HG03025 (cell line): Measurements from ENCODE around the gene MON2.
"Not testable (repeated sequence)": the region's sequence is repeated elsewhere in the genome, so short reads cannot be mapped to it uniquely, and the experiment has no call there.

Experiments used
- ATAC-seq: cut with Tn5 transposase; IDR thresholded peaks from one replicate; pipeline ENCODE4 v1.9.1; 2021; ENCODE audit warnings: mild to moderate bottlenecking, moderate library complexity; ENCODE audit not compliant: unreplicated experiment, low FRiP score

Gene MON2

DNA sequence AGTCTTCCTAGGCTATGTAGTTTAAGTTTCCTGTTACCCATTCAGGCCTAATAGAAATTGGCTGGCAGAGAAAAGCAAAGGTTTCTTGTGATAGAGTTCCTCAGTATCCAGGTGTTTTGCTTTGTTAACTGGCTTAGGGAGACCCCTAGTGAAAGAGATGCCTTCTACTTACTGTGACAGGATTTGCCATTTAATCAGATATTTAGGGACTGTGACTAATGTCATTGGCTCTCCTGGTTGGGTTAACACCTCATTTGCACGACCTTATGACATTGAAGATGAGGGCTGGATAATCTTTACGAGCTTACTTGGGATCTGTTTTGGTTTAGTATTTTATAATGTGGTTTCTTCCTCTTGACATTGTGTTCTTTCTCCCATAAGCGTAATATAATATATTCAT, 5.8 kb downstream of the MON2 start:
- ATAC-seq, result no peak

GRCh38 chr12:62481843-62482540, 15.4 kb downstream of the MON2 start:
- ATAC-seq, result peak; percentile 49

DNA sequence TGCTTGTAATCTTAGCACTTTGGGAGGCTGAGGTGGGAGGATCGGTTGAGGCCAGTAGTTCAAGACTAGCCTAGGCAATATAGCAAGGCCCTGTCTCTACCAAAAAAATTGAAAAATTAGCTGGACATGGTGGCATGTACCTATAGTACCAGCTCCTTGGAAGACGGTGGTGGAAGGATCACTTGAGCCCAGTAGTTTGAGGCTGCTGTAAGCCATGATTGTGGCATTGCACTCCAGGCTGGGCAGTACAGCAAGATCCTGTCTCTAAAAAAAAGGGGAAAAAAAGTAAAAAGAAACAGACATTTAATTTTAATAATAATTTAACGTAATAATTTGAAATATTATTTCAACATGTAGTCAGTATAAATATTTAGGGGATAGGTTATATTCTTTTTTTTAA, 16.1 kb downstream of the MON2 start:
- no peak for ATAC-seq

DNA sequence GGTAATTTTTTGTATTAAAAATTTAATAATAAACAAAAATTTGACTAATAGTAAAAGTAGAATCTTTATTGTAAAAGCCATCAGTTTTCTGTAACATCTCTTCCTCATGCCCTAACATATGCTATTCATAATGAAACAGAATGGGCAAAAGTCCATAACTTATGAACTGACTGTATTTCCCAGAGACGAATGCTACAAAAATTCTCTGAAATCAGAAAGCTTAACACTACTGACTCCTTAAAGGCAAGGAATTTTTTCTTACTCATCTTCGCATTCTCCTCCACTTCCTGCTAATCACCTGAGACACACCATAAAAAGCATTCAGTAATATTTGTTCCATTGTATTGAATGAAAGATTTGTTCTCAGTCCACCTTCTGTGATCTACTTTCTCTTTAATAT, 17.6 kb downstream of the MON2 start:
- no peak for ATAC-seq

- ATAC-seq, result no peak
Measured at GRCh38 chr12:62505786-62506185, 39.2 kb downstream of the MON2 start.

- ATAC-seq, result no peak
Measured at GRCh38 chr12:62512901-62513300, 46.3 kb downstream of the MON2 start.

GRCh38 chr12:62514080-62514479, 47.5 kb downstream of the MON2 start:
- ATAC-seq, result not testable (repeated sequence)

- no peak for ATAC-seq
Measured at GRCh38 chr12:62516927-62517326, 50.3 kb downstream of the MON2 start.

DNA sequence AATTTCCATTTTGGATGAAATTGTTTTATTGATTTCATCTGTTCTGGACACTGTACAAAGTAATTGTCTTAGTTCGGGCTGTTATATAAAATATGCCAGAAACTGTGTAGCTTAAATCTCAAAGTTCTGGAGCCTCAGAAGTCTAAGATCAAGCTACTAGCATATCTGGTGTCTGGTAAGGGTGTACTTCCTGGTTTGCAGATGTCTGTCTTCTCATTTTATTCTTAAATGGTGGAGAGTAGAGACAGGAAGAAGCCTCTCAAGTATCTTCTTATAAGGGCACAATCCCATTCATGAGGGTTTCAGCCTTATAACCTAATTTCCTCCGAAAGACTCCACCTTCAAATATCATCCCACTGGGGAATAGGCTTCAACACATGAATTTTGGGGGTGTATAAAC, 51.3 kb downstream of the MON2 start:
- no peak for ATAC-seq

DNA sequence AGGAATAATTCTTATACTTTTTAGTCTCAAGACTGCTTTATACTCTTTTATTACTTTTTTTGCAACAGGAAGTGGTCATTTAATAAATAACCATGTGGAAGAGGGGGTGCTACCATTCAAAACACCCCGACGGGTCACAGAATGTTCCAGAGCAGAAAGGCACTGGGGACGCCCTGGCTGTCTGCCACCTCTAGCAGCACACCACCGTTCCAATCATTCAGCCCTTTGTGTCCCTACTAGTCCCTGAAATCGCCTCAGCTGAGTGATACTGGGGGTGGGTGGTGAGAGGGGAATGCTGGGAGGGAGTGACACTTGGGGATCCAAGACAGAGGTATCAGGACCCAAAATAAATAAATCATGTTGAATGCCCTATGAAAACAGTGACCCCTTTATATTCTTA, 52.4 kb downstream of the MON2 start:
- no peak for ATAC-seq

DNA sequence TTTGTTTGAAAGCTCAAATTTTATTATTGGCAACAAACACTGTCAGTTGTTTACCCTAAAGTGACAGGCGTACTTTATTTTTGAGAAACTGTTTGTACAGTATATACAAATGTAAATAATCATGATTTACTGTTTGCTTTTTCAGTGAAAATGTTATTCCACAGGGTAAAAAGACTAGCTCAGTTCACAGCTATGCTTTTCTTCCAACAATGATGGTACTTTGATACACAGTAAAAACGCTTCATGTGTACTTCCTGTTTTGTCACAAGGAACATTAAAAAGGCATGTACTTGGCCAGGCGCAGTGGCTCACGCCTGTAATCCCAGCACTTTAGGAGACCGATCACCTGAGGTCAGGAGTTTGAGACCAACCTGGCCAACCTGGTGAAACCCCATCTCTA, 53.7 kb downstream of the MON2 start:
- ATAC-seq, result no peak

- ATAC-seq, result no peak
Measured at GRCh38 chr12:62522984-62523383, 56.4 kb downstream of the MON2 start.

GRCh38 chr12:62523619-62524018, 57.0 kb downstream of the MON2 start:
- ATAC-seq, result no peak

GRCh38 chr12:62525271-62525670, 58.6 kb downstream of the MON2 start:
- ATAC-seq, result no peak

- no peak for ATAC-seq
Measured at GRCh38 chr12:62530596-62530995, 64.0 kb downstream of the MON2 start.

GRCh38 chr12:62532333-62532732, 65.7 kb downstream of the MON2 start:
- no peak for ATAC-seq

- no peak for ATAC-seq
Measured at GRCh38 chr12:62533087-62533754, 66.6 kb downstream of the MON2 start.

DNA sequence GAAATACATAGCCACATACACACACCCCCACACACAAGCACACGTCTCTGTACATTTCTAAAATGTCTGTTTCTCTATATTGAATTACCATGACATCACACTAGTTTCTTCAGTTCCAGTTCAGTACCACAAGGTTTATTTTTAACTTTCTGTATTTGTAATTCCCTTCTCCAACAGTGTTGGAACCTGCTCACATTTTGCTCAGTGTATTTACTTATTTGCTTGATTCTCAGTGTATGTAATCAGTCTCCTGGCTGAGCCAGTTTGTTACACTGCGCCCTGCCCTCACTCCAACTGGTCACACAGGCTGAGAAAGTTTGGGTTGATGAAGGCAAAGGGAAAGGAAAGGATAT, 67.1 kb downstream of the MON2 start:
- ATAC-seq, result no peak

- no peak for ATAC-seq
Measured at GRCh38 chr12:62536546-62536945, 69.9 kb downstream of the MON2 start.

DNA sequence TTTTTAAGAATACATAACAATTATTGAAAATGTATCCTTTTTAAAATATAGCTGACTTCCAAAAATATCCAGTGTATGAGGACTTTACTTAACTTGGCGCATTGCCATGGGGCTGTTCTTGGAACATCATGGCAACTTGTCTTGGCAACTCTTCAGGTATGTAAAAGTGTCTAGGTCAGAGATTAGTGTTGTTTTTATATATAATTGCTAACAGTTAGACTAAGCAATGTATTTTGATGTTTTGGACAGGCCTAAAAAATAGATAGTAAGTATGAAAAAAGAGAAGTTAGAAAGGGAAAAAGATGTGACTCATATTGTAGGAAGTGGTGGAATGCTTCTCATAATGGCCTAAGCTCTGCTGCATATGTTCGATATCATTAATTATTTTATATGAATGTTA, 70.9 kb downstream of the MON2 start:
- ATAC-seq, result no peak

DNA sequence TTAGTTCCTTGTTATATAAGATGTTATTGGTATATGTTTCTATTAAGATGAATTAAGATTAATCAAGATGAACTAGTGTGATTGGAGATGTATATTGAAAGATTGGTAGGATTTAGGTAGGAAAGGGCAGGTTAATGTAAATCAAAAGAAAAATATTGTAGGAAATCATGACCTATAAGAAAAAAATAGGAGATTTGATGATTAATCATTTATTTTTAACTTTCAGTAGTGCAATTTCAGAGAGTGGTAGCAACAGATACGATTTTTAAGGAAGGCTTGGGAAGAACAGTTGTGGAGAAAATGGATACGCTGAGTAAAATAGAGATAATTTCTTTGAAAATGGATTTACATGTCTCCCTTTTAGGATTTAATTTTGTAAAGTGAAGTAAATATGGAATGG, 73.7 kb downstream of the MON2 start:
- ATAC-seq, result no peak

- ATAC-seq, result no peak
Measured at GRCh38 chr12:62542814-62543213, 76.2 kb downstream of the MON2 start.
